ENCODE data around the gene PIK3R3.

DNA sequence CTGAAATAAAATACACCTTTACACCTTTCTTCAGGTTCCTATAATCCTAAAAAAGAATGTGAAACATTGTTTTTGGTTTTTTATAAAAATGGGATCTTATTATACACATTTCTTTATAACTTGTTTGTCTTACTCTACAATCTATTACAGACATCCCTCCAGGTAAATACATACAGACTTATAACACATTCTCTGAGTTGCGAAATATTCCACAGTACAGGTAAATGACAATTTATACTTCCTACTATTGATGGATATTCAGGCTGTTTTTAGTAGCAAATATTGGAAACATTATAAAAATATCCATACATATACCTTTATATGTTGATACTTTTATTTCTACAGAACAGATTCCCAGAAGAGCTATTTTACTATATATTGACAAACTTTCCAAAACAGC is 20.3 kb downstream of the PIK3R3 start:
- TF ChIP-seq, protein P1, sequence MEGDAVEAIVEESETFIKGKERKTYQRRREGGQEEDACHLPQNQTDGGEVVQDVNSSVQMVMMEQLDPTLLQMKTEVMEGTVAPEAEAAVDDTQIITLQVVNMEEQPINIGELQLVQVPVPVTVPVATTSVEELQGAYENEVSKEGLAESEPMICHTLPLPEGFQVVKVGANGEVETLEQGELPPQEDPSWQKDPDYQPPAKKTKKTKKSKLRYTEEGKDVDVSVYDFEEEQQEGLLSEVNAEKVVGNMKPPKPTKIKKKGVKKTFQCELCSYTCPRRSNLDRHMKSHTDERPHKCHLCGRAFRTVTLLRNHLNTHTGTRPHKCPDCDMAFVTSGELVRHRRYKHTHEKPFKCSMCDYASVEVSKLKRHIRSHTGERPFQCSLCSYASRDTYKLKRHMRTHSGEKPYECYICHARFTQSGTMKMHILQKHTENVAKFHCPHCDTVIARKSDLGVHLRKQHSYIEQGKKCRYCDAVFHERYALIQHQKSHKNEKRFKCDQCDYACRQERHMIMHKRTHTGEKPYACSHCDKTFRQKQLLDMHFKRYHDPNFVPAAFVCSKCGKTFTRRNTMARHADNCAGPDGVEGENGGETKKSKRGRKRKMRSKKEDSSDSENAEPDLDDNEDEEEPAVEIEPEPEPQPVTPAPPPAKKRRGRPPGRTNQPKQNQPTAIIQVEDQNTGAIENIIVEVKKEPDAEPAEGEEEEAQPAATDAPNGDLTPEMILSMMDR (IDR thresholded peaks at IDR 0.05 in 2 of 3, conservative IDR thresholded peaks at IDR 0.05 in 1 of 3; ENCODE audit: borderline replicate concordance in 1 of 3, insufficient read depth in 1 of 3, low read depth in 2 of 3, low read length in 2 of 3): no peak
- TF ChIP-seq POLR2A (IDR thresholded peaks at IDR 0.05; ENCODE audit: borderline replicate concordance, extremely low read depth, insufficient read depth, insufficient read length): no peak
- no peak for TF ChIP-seq EZH2 (IDR thresholded peaks at IDR 0.05)
- TF ChIP-seq POLR2AphosphoS5 (IDR thresholded peaks at IDR 0.05; ENCODE audit: low read depth, low read length): no peak
- TF ChIP-seq CEBPB (IDR thresholded peaks at IDR 0.05; ENCODE audit: low read depth): no peak
- TF ChIP-seq JUND (IDR thresholded peaks at IDR 0.05): no peak
- TF ChIP-seq ZNF274 (IDR thresholded peaks at IDR 0.05; ENCODE audit: low read depth, low read length): no peak
- TF ChIP-seq RAD21 (IDR thresholded peaks at IDR 0.05; ENCODE audit: low read depth): no peak
- no peak for TF ChIP-seq EGR1 (IDR thresholded peaks at IDR 0.05; ENCODE audit: low read depth)
- no peak for TF ChIP-seq SP1 (IDR thresholded peaks at IDR 0.05; ENCODE audit: low read depth)
